NCI-H82 treated with DMSO at 0.1 percent for 48 hours (cell line): Measurements from ENCODE around the gene FCHSD1.

ENCODE experiments used
- DNase-seq: peaks from one replicate; lab custom pipeline; 2025; ENCODE audit not compliant: unreplicated experiment; lab: John Stamatoyannopoulos, UW

The FCHSD1 gene

GRCh38 chr5:141650851-141651727 lies at the start of gene FCHSD1:
Gene FCHSD1, minus strand, starts transcription at chr5:141651418. Its CDS starts 50 bp downstream, at chr5:141651368.
- peak; percentile 5 for DNase-seq

GRCh38 chr5:141697586-141697985 lies 46.4 kb upstream of the FCHSD1 start:
- no peak for DNase-seq

GRCh38 chr5:141696431-141696830 lies 45.2 kb upstream of the FCHSD1 start:
- no peak for DNase-seq

GRCh38 chr5:141695627-141696215 lies 44.5 kb upstream of the FCHSD1 start:
- no peak for DNase-seq

GRCh38 chr5:141694479-141694878 lies 43.3 kb upstream of the FCHSD1 start:
- no peak for DNase-seq

GRCh38 chr5:141692919-141693725 lies 41.9 kb upstream of the FCHSD1 start:
- DNase-seq: no peak

GRCh38 chr5:141692533-141692888 lies 41.3 kb upstream of the FCHSD1 start:
- no peak for DNase-seq

- DNase-seq: peak; percentile 28
Observed at GRCh38 chr5:141691867-141692532, 40.8 kb upstream of the FCHSD1 start.

GRCh38 chr5:141691286-141691866 lies 40.2 kb upstream of the FCHSD1 start:
- DNase-seq: no peak

GRCh38 chr5:141686648-141687416 lies 35.6 kb upstream of the FCHSD1 start:
- no peak for DNase-seq

- DNase-seq: no peak
Observed at GRCh38 chr5:141685591-141685990, 34.4 kb upstream of the FCHSD1 start.

GRCh38 chr5:141683596-141684141 lies 32.5 kb upstream of the FCHSD1 start:
- no peak for DNase-seq

- DNase-seq: no peak
Observed at GRCh38 chr5:141681695-141682641, 30.8 kb upstream of the FCHSD1 start, which contains the start of gene ARAP3. Gene ARAP3, minus strand, starts transcription at chr5:141682230. Its CDS starts 1,744 bp downstream, at chr5:141680486.

GRCh38 chr5:141681295-141681694 lies 30.1 kb upstream of the FCHSD1 start:
- no peak for DNase-seq

- DNase-seq: peak; percentile 2
Observed at GRCh38 chr5:141680751-141681201, 29.6 kb upstream of the FCHSD1 start.

GRCh38 chr5:141680178-141680577 lies 29.0 kb upstream of the FCHSD1 start:
- DNase-seq: no peak

GRCh38 chr5:141677415-141677814 lies 26.2 kb upstream of the FCHSD1 start:
- no peak for DNase-seq

GRCh38 chr5:141675672-141676071 lies 24.5 kb upstream of the FCHSD1 start:
- DNase-seq: no peak
